Hepatocyte (in vitro differentiated cells): ENCODE results near the gene HOXD4. TPM values are rescaled to one million over a fixed set of nuclear protein-coding genes. Genes with fewer than 3 reads are reported as not detected.

ENCODE experiments used
- DNase-seq: peaks from one replicate; pipeline ENCODE4 v3.0.0-alpha.2; 2016; ENCODE audit warnings: low spot score
- H2AFZ ChIP-seq: fragments of 200-600 bp; sonication (generic); 2 replicates; pipeline ENCODE4 v1.6.0; 2016; ENCODE audit warnings: antibody characterized with exemption, mild to moderate bottlenecking
- H3K27ac ChIP-seq: fragments of 200-600 bp; sonication (generic); 2 replicates; pipeline ENCODE4 v1.5.1; 2016; ENCODE audit warnings: mild to moderate bottlenecking
- H3K27me3 ChIP-seq: fragments of 200-600 bp; sonication (generic); 2 replicates; pipeline ENCODE4 v1.6.1; 2016
- H3K36me3 ChIP-seq: fragments of 200-600 bp; sonication (generic); replicated peaks from 2 replicates; pipeline ENCODE4 v1.5.1; 2016; ENCODE audit warnings: low read depth; ENCODE audit not compliant: insufficient read depth
- H3K4me1 ChIP-seq: fragments of 200-600 bp; sonication (generic); 2 replicates; pipeline ENCODE4 v1.5.1; 2016; ENCODE audit warnings: mild to moderate bottlenecking, moderate library complexity; ENCODE audit not compliant: insufficient read depth
- H3K4me2 ChIP-seq: fragments of 200-600 bp; sonication (generic); 2 replicates; pipeline ENCODE4 v1.6.0; 2016
- H3K4me3 ChIP-seq: fragments of 200-600 bp; sonication (generic); 2 replicates; pipeline ENCODE4 v1.5.1; 2016; ENCODE audit warnings: mild to moderate bottlenecking
- H3K79me2 ChIP-seq: fragments of 200-600 bp; sonication (generic); 2 replicates; pipeline ENCODE4 v1.6.0; 2017; ENCODE audit warnings: mild to moderate bottlenecking
- H3K9me2 ChIP-seq: fragments of 200-600 bp; sonication (generic); replicated peaks from 2 replicates; pipeline ENCODE4 v1.6.0; 2017; ENCODE audit warnings: mild to moderate bottlenecking; ENCODE audit not compliant: insufficient read depth
- H3K9me3 ChIP-seq: fragments of 200-600 bp; sonication (generic); 2 replicates; pipeline ENCODE4 v1.5.1; 2016; ENCODE audit warnings: low read depth, mild to moderate bottlenecking
- H4K20me1 ChIP-seq: fragments of 200-600 bp; sonication (generic); 2 replicates; pipeline ENCODE4 v1.6.0; 2016; ENCODE audit warnings: mild to moderate bottlenecking; ENCODE audit not compliant: insufficient read depth, poor library complexity, severe bottlenecking
- EZH2 ChIP-seq: fragments of 200-600 bp; sonication (generic); IDR thresholded peaks from 2 replicates; pipeline ENCODE4 v1.6.1; 2016; ENCODE audit warnings: antibody characterized with exemption, mild to moderate bottlenecking, borderline replicate concordance
- EZH2phosphoT487 ChIP-seq: fragments of 200-600 bp; sonication (generic); IDR thresholded peaks from one replicate; pipeline ENCODE4 v1.6.1; 2018; ENCODE audit warnings: antibody characterized with exemption, mild to moderate bottlenecking, low read depth, moderate library complexity; ENCODE audit not compliant: unreplicated experiment, severe bottlenecking
- WGBS: methylation state at CpG from one replicate; pipeline ENCODE4 v1.1.6; 2016; ENCODE audit warnings: low lambda C conversion rate; ENCODE audit errors: missing lambda C conversion rate; 5-methylcytosine and 5-hydroxymethylcytosine counted together
- polyA plus RNA-seq: library from polyadenylated mRNA; unstranded; fragments of >200 nt; fragmentation: Nextera tagmentation; extraction: Ambion mirVana; gene quantifications from 2 replicates; pipeline ENCODE4 v1.2.1, GENCODE V29; 2016
- total RNA-seq: library from RNA; depleted of rRNA; stranded (reverse); fragments of >200 nt; gene quantifications from 2 replicates; pipeline ENCODE4 v1.2.3, GENCODE V29; 2014
- TF ChIP-seq, protein P1 (sequence below): fragments of 200-600 bp; sonication (generic); IDR thresholded peaks from 2 replicates; pipeline ENCODE4 v1.5.1; 2016; ENCODE audit warnings: antibody characterized with exemption, mild to moderate bottlenecking; ENCODE audit not compliant: poor library complexity

HOXD4 gene
- total and polyA plus RNA-seq, 2 experiments from 2014 or later: 0.70 TPM; not detected in 1

DNA sequence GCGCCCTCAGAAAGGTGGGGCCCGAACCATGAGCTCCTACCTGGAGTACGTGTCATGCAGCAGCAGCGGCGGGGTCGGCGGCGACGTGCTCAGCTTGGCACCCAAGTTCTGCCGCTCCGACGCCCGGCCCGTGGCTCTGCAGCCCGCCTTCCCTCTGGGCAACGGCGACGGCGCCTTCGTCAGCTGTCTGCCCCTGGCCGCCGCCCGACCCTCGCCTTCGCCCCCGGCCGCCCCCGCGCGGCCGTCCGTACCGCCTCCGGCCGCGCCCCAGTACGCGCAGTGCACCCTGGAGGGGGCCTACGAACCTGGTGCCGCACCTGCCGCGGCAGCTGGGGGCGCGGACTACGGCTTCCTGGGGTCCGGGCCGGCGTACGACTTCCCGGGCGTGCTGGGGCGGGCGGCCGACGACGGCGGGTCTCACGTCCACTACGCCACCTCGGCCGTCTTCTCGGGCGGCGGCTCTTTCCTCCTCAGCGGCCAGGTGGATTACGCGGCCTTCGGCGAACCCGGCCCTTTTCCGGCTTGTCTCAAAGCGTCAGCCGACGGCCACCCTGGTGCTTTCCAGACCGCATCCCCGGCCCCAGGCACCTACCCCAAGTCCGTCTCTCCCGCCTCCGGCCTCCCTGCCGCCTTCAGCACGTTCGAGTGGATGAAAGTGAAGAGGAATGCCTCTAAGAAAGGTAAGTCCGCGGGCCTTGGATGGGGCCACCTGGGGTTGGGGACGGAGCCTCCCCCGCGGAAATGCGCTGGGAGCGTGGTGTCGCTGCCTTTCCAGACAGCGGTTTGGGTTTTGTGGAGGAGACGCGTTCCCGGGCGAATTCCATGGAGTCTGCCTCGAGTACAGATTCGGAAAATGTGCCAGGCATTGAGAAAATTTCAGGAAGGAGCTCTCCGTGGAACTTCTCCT is 37.7 kb downstream of the HOXD4 start:
- Histone ChIP-seq H3K4me2 (peak overlapping the region; percentile 97), H3K4me3 (peak overlapping the region; percentile 49), H3K79me2 (no peaks in the 10 kb centered on the region), H3K27ac (no peak overlapping the region), H4K20me1 (no peaks in the 10 kb centered on the region), H3K27me3 (peaks cover 98% of the 10 kb centered on the region), H2AFZ (peak overlapping the region; percentile 76), H3K36me3 (no peaks in the 10 kb centered on the region), H3K4me1 (peaks cover 22% of the 10 kb centered on the region), H3K9me3 (no peaks in the 10 kb centered on the region), H3K9me2 (no peaks in the 10 kb centered on the region)
- DNase-seq: peak; percentile 23
- WGBS: 2% methylated on average over 91 of the region's 98 CpGs
- TF ChIP-seq EZH2 (peak; percentile 91), EZH2phosphoT487 (peak; percentile 89)
- TF ChIP-seq, protein P1, sequence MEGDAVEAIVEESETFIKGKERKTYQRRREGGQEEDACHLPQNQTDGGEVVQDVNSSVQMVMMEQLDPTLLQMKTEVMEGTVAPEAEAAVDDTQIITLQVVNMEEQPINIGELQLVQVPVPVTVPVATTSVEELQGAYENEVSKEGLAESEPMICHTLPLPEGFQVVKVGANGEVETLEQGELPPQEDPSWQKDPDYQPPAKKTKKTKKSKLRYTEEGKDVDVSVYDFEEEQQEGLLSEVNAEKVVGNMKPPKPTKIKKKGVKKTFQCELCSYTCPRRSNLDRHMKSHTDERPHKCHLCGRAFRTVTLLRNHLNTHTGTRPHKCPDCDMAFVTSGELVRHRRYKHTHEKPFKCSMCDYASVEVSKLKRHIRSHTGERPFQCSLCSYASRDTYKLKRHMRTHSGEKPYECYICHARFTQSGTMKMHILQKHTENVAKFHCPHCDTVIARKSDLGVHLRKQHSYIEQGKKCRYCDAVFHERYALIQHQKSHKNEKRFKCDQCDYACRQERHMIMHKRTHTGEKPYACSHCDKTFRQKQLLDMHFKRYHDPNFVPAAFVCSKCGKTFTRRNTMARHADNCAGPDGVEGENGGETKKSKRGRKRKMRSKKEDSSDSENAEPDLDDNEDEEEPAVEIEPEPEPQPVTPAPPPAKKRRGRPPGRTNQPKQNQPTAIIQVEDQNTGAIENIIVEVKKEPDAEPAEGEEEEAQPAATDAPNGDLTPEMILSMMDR: no peak

DNA sequence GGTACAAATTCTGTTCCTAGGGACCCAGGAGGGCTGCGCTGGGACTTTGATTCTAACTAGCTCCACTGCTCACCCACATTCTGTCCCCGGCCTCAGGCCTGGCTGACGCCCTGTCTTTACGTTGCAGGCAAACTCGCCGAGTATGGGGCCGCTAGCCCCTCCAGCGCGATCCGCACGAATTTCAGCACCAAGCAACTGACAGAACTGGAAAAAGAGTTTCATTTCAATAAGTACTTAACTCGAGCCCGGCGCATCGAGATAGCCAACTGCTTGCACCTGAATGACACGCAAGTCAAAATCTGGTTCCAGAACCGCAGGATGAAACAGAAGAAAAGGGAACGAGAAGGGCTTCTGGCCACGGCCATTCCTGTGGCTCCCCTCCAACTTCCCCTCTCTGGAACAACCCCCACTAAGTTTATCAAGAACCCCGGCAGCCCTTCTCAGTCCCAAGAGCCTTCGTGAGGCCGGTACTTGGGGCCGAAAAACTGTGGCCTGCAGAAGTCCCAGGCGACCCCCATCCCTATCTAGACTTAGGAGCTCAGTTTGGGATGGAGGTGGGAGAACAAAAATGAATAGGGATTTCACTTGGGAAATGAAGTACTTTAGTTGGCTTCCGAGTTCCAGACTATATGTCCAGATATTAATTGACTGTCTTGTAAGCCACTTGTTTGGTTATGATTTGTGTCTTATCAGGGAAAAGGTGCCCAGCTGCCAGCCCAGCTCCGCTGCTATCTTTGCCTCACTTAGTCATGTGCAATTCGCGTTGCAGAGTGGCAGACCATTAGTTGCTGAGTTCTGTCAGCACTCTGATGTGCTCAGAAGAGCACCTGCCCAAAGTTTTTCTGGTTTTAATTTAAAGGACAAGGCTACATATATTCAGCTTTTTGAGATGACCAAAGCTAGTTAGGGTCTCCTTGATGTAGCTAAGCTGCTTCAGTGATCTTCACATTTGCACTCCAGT is 38.6 kb downstream of the HOXD4 start:
- WGBS: 12% methylated on average over 28 of the region's 28 CpGs
- Histone ChIP-seq H3K79me2 (no peaks in the 10 kb centered on the region), H3K9me3 (no peaks in the 10 kb centered on the region), H3K27me3 (peaks cover 96% of the 10 kb centered on the region), H3K4me3 (peak overlapping the region; percentile 49), H3K9me2 (no peaks in the 10 kb centered on the region), H3K4me1 (peaks cover 22% of the 10 kb centered on the region), H3K27ac (no peak overlapping the region), H3K4me2 (peak overlapping the region; percentile 97), H4K20me1 (no peaks in the 10 kb centered on the region), H2AFZ (peak overlapping the region; percentile 76), H3K36me3 (no peaks in the 10 kb centered on the region)
- peak; percentile 76 for TF ChIP-seq EZH2
- TF ChIP-seq EZH2phosphoT487: no peak
- TF ChIP-seq, protein P1: no peak
- no peak for DNase-seq

DNA sequence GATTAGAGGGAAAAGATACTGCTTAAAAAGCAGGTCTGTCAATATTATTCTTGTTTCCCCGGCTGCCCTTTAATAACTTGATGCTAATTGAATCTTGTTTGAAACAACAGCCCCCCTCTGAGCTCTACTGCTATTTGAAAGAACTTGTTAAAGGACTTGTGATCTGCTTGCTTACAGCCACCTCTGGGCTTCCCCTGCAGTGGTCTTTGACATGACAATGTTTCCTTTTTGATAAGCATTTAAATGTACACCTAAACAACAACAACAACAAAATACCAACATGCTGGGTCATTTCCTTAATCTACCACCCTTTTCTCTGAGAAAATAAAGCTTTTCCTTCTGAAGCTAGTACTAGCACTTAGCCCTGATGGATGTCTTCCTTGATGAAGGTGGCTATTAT is 41.0 kb downstream of the HOXD4 start:
- H3K4me2 ChIP-seq: no peak overlapping the region
- no peak for TF ChIP-seq EZH2phosphoT487
- TF ChIP-seq, protein P1: no peak
- no peak for TF ChIP-seq EZH2
- WGBS: 13% methylated on average over 1 of the region's 1 CpG
- H4K20me1 ChIP-seq: no peaks in the 10 kb centered on the region
- peaks cover 87% of the 10 kb centered on the region for H3K27me3 ChIP-seq
- no peaks in the 10 kb centered on the region for H3K79me2 ChIP-seq
- H3K4me1 ChIP-seq: peaks cover 22% of the 10 kb centered on the region
- H3K9me2 ChIP-seq: no peaks in the 10 kb centered on the region
- no peaks in the 10 kb centered on the region for H3K9me3 ChIP-seq
- H3K27ac ChIP-seq: no peak overlapping the region
- H3K36me3 ChIP-seq: no peaks in the 10 kb centered on the region
- H3K4me3 ChIP-seq: no peak overlapping the region
- DNase-seq: no peak
- no peak overlapping the region for H2AFZ ChIP-seq
